H9 (cell line): ENCODE measurements around the gene BEND7. TPM values are rescaled to one million over a fixed set of nuclear protein-coding genes. Genes with fewer than 3 reads are reported as not detected.

ENCODE experiments used
- DNase-seq: peaks from one replicate; pipeline ENCODE4 v3.0.0-alpha.2; 2017
- H2AFZ ChIP-seq: one replicate; pipeline ENCODE4 v1.6.1; 2013; ENCODE audit warnings: mild to moderate bottlenecking, low read length, control low read depth, moderate library complexity
- H2AK5ac ChIP-seq: 2 replicates; pipeline ENCODE4 v1.6.1; 2013; ENCODE audit warnings: low read length, control low read depth, mixed read lengths; ENCODE audit not compliant: insufficient read length
- H2BK120ac ChIP-seq: one replicate; pipeline ENCODE4 v1.6.1; 2013; ENCODE audit warnings: low read depth, mild to moderate bottlenecking, low read length, control low read depth, inconsistent platforms; ENCODE audit not compliant: poor library complexity, severe bottlenecking
- H2BK12ac ChIP-seq: 2 replicates; pipeline ENCODE4 v1.6.1; 2013; ENCODE audit warnings: low read length, control low read depth, mixed read lengths, low read depth; ENCODE audit not compliant: insufficient read length
- H2BK15ac ChIP-seq: 2 replicates; pipeline ENCODE4 v1.6.1; 2013; ENCODE audit warnings: low read depth, low read length, control low read depth
- H2BK20ac ChIP-seq: one replicate; pipeline ENCODE4 v1.6.1; 2013; ENCODE audit warnings: low read depth, mild to moderate bottlenecking, low read length, control low read depth, inconsistent platforms; ENCODE audit not compliant: poor library complexity, severe bottlenecking
- H2BK5ac ChIP-seq: 2 replicates; pipeline ENCODE4 v1.6.1; 2013; ENCODE audit warnings: low read length, control low read depth, mixed read lengths; ENCODE audit not compliant: insufficient read length
- H3K14ac ChIP-seq: 2 replicates; pipeline ENCODE4 v1.6.1; 2013; ENCODE audit warnings: low read length, control low read depth; ENCODE audit not compliant: insufficient read depth
- H3K18ac ChIP-seq: 2 replicates; pipeline ENCODE4 v1.6.1; 2013; ENCODE audit warnings: low read depth, mild to moderate bottlenecking, mixed read lengths, low read length, control low read depth; ENCODE audit not compliant: insufficient read length
- H3K23ac ChIP-seq: 2 replicates; pipeline ENCODE4 v1.6.1; 2013; ENCODE audit warnings: low read length, control low read depth, mixed read lengths, low read depth; ENCODE audit not compliant: insufficient read length
- H3K23me2 ChIP-seq: 2 replicates; pipeline ENCODE4 v1.6.1; 2013; ENCODE audit warnings: low read depth, mild to moderate bottlenecking, mixed read lengths, low read length, control low read depth; ENCODE audit not compliant: insufficient read length, poor library complexity, severe bottlenecking
- H3K27ac ChIP-seq: 2 replicates; pipeline ENCODE4 v1.5.1; 2013; ENCODE audit warnings: low read length, control low read depth, mixed read lengths, low read depth; ENCODE audit not compliant: insufficient read length
- H3K27me3 ChIP-seq: 2 replicates; pipeline ENCODE4 v1.6.1; 2013; ENCODE audit warnings: low read length, control low read depth, inconsistent platforms; ENCODE audit not compliant: insufficient read depth
- H3K4ac ChIP-seq: 2 replicates; pipeline ENCODE4 v1.6.1; 2013; ENCODE audit warnings: low read depth, mild to moderate bottlenecking, control low read depth, inconsistent platforms, low read length, moderate library complexity
- H3K4me1 ChIP-seq: 2 replicates; pipeline ENCODE4 v1.6.1; 2013; ENCODE audit warnings: low read length, control low read depth, inconsistent platforms; ENCODE audit not compliant: insufficient read depth
- H3K4me2 ChIP-seq: 2 replicates; pipeline ENCODE4 v1.6.1; 2013; ENCODE audit warnings: low read length, control low read depth, mixed read lengths; ENCODE audit not compliant: insufficient read length, insufficient read depth
- H3K56ac ChIP-seq: 2 replicates; pipeline ENCODE4 v1.6.1; 2013; ENCODE audit warnings: low read depth, mild to moderate bottlenecking, mixed read lengths, low read length, control low read depth; ENCODE audit not compliant: insufficient read length
- H3K79me1 ChIP-seq: 2 replicates; pipeline ENCODE4 v1.6.1; 2013; ENCODE audit warnings: low read depth, mild to moderate bottlenecking, moderate library complexity, low read length, control low read depth, inconsistent platforms; ENCODE audit not compliant: insufficient read depth, poor library complexity, severe bottlenecking
- H3K79me2 ChIP-seq: 2 replicates; pipeline ENCODE4 v1.6.1; 2013; ENCODE audit warnings: low read length, control low read depth, inconsistent platforms; ENCODE audit not compliant: insufficient read depth
- H3K9ac ChIP-seq: 2 replicates; pipeline ENCODE4 v1.6.1; 2013; ENCODE audit warnings: low read length, control low read depth, mixed read lengths; ENCODE audit not compliant: insufficient read length; ENCODE audit errors: extremely low read depth
- H3K9me3 ChIP-seq: one replicate; pipeline ENCODE4 v1.6.1; 2013; ENCODE audit warnings: low read depth, low read length, inconsistent platforms; ENCODE audit not compliant: control insufficient read depth
- H3T11ph ChIP-seq: one replicate; pipeline ENCODE4 v1.6.1; 2013; ENCODE audit warnings: mild to moderate bottlenecking, low read length, control low read depth, inconsistent platforms
- H4K20me1 ChIP-seq: one replicate; pipeline ENCODE4 v1.6.1; 2013; ENCODE audit not compliant: control insufficient read depth, insufficient read length, insufficient read depth
- H4K5ac ChIP-seq: 2 replicates; pipeline ENCODE4 v1.6.1; 2013; ENCODE audit warnings: low read depth, mild to moderate bottlenecking, mixed read lengths, low read length, control low read depth; ENCODE audit not compliant: insufficient read length
- H4K8ac ChIP-seq: replicated peaks from 2 replicates; pipeline ENCODE4 v1.6.1; 2013; ENCODE audit warnings: low read length, control low read depth, mixed read lengths, low read depth; ENCODE audit not compliant: insufficient read length
- H4K91ac ChIP-seq: 2 replicates; pipeline ENCODE4 v1.6.1; 2013; ENCODE audit warnings: low read depth, mild to moderate bottlenecking, moderate library complexity, mixed read lengths, low read length, control low read depth; ENCODE audit not compliant: insufficient read length
- H3K27ac Mint-ChIP-seq, 3 experiments: 2 replicates in 2 of 3; 3 replicates in 1 of 3; pipeline ENCODE4 v1.8.0; 2020 to 2021; ENCODE audit warnings: mixed read lengths in 3 of 3, mild to moderate bottlenecking in 1 of 3, moderate library complexity in 1 of 3
- H3K27me3 Mint-ChIP-seq: 2 replicates; pipeline ENCODE4 v1.8.0; 2021; ENCODE audit warnings: low read depth, mild to moderate bottlenecking, moderate library complexity, mixed read lengths
- H3K36me3 Mint-ChIP-seq, 3 experiments: 2 replicates in 2 of 3; 3 replicates in 1 of 3; pipeline ENCODE4 v1.8.0; 2020 to 2021; ENCODE audit warnings: low read depth in 3 of 3, mixed read lengths in 3 of 3; ENCODE audit not compliant: insufficient read depth in 1 of 3
- H3K4me1 Mint-ChIP-seq, 2 experiments: 2 replicates each; pipeline ENCODE4 v1.8.0; 2020; ENCODE audit warnings: mixed read lengths in 2 of 2
- H3K4me3 Mint-ChIP-seq, 2 experiments: 2 replicates in 1 of 2; 3 replicates in 1 of 2; pipeline ENCODE4 v1.8.0; 2020 to 2021; ENCODE audit warnings: mild to moderate bottlenecking in 2 of 2, mixed read lengths in 2 of 2, moderate library complexity in 1 of 2
- H3K9me3 Mint-ChIP-seq, 2 experiments: 2 replicates in 1 of 2; 3 replicates in 1 of 2; pipeline ENCODE4 v1.8.0; 2020; ENCODE audit warnings: mild to moderate bottlenecking in 2 of 2, mixed read lengths in 2 of 2, moderate library complexity in 1 of 2
- CTCF ChIP-seq: fragments of 200-600 bp; sonication (generic); conservative IDR thresholded peaks from 3 replicates; pipeline ENCODE4 v1.8.0; 2021; ENCODE audit warnings: antibody characterized with exemption, mild to moderate bottlenecking
- WGBS: extraction: QIAGEN DNeasy Blood & Tissue Kit; methylation state at CpG from one replicate; pipeline ENCODE4 v1.1.7; 2013; ENCODE audit warnings: missing lambda C conversion rate, low lambda C conversion rate, mixed read lengths; ENCODE audit not compliant: insufficient read length; ENCODE audit errors: extremely low coverage; 5-methylcytosine and 5-hydroxymethylcytosine counted together
- total RNA-seq: library from RNA; stranded (reverse); gene quantifications from 2 replicates; pipeline ENCODE4 v1.2.1, GENCODE V29; 2021

Gene BEND7
- total RNA-seq, 1 experiment from 2014 or later = 17.7 TPM

GRCh38 chr10:13440185-13441061 lies 88.4 kb downstream of the BEND7 start:
- Histone ChIP-seq H3K14ac (no peak overlapping the region), H3K9me3 (no peaks in the 10 kb centered on the region), H4K5ac (no peak overlapping the region), H3K4me1 (peaks cover 5% of the 10 kb centered on the region; the same call in 1 of the 2 replicates), H2BK120ac (no peak overlapping the region), H2AFZ (peak overlapping the region; percentile 75), H3K9ac (no peak overlapping the region), H3T11ph (no peak overlapping the region), H2BK20ac (no peak overlapping the region), H2BK12ac (no peak overlapping the region), H4K8ac (no peak overlapping the region), H3K27ac (no peak overlapping the region), H3K23ac (no peak overlapping the region), H3K79me2 (0 out of 2 replicates have a peak, but pooled peaks cover 2% of the 10 kb centered on the region), H3K79me1 (no peaks in the 10 kb centered on the region), H3K4me2 (peak overlapping the region; percentile 57), H3K4ac (no peak overlapping the region), H4K91ac (no peak overlapping the region), H2BK5ac (no peak overlapping the region), H3K27me3 (peaks cover 12% of the 10 kb centered on the region), H2AK5ac (no peak overlapping the region), H4K20me1 (no peaks in the 10 kb centered on the region), H2BK15ac (no peak overlapping the region), H3K23me2 (peaks cover 10% of the 10 kb centered on the region), H3K18ac (no peak overlapping the region), H3K56ac (no peak overlapping the region)
- WGBS = no CpG with 5 or more reads among the region's 30 CpGs
- Mint-ChIP-seq H3K27ac (no peak overlapping the region), H3K27me3 (peaks cover 40% of the 10 kb centered on the region), H3K4me1 (peaks cover 28 to 32% of the 10 kb centered on the region in 2 experiments), H3K4me3 (peak overlapping the region; percentile 64 to 74), H3K9me3 (no peaks in the 10 kb centered on the region), H3K36me3 (no peaks in the 10 kb centered on the region)
- peak; percentile 98 for TF ChIP-seq CTCF
- peak; percentile 78 for DNase-seq
